ENCODE results near the gene POLG.

POLG gene

DNA sequence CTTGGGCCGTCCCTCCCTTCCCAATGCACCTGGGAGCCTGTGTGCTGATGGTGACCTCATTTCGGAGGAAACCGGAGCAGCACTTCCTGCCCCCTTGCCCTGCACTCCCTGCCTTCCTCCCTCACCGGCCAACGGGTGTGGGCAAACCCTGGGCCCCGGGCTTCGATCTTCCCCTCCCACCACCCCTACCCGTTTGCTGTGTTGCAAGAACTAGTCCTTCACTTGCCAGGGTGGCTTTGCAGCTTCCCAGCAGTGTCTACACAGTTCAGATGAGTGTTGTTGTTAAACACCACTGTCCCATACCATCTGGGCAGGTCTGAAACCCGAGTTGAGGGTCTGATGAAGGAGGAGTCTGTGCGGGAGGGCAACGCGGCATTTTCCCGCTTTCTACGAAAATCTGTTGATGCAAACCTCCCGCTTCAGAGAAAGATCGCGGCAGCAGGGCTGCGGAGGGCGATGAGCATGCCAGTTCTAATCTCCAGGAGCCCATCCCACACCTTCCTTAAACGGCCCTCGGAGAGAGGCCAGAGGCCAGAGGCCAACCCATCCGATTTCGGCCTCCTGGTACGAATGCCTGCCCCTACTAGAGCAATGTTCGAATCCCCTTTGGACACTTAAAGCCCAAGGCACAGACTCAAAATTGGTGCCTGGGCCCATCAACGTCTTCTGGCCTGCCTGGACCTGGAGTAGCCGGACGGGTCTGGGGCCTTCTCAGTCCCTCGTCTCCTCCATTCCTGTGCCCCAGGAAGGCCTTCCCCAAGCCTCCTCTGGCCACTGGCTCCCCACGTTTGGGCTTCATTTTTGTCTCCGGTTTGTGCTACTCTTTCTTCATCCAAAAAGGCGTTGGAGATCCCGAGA, 35.7 kb upstream of the POLG start:
- no peak for DNase-seq

- no peak for DNase-seq
Measured at GRCh38 chr15:89369341-89369947, 34.8 kb upstream of the POLG start.

DNA sequence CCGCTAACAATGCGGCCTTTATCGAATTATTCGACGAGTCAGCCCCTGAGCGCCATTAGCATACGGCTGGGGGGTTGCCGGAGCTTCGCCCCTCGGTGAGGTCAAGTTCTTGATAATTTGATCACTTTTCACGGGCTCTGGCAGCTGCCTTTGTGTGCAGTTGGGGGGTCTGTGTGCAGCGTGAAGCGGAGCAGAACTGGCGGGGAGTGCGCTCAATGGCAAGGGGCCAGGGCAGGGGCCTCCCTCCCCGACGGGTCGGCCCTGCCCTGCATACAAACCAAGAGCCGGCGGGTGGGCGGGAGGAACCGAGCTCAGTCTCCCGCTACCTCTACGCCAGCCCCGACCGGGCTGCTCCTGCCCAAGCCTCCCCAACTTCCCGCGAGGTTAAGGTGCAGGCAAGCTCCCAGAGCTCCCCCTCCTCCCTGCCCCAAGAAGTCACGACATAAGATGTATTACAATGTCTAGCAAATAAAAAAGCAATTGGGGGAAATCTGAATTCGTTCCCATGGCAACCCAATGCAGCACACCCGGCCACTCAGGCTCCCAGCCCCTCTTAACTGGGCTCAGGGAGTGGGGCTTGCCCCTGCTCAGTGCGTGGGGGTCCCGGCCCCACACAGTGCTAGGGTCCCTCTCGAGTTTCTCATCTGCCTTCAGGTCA, 34.1 kb upstream of the POLG start:
- no peak for DNase-seq

DNA sequence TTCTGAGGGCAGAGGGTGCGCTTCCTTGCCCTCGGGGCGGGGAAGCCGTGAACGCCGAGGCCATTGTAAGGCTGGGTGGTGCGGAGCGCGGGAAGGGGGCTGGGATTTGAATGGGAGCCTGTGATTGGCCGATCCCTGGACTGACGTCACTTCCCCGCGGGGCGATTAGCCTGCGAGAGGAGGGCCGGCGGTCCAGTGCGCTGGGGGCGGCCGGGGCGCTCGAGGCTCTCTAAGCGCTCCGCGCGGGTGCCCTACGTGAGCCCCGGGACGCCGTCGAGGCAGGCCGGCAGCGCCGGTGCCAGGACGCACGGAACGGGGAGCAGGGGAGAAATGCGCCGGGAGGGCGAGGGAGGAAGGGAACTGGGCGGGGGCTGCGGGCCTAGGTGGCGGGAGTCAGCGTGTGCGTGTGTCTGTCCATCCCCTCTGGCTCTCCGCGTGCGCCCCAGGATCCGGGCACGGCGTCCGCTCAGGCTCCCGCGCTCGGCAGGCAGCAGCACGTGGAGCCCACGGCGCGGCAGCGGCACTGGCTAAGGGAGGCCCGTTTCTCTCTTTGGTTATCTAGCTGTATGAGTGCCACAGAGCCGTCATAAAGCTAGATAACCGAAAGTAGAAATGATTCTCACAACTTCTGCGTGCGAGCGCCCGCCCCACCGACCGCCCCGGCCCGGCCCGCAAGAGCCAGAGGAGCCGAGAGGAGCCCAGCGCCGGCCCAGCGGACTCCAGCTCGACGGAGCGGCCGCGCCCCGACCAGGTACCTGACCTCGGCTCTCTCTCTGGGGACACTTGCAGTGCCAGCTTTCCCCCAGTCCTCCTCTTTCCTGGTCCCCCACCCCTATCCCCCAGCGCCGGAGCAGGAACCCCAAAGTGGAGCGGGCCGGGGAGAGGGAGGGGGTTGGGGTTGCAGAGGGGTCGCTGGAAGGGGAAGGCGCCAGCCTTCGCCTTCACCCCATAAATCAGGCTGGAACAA, 33.1 kb upstream of the POLG start:
- no peak for DNase-seq

- no peak for DNase-seq
Measured at GRCh38 chr15:89366656-89367393, 32.2 kb upstream of the POLG start.

DNA sequence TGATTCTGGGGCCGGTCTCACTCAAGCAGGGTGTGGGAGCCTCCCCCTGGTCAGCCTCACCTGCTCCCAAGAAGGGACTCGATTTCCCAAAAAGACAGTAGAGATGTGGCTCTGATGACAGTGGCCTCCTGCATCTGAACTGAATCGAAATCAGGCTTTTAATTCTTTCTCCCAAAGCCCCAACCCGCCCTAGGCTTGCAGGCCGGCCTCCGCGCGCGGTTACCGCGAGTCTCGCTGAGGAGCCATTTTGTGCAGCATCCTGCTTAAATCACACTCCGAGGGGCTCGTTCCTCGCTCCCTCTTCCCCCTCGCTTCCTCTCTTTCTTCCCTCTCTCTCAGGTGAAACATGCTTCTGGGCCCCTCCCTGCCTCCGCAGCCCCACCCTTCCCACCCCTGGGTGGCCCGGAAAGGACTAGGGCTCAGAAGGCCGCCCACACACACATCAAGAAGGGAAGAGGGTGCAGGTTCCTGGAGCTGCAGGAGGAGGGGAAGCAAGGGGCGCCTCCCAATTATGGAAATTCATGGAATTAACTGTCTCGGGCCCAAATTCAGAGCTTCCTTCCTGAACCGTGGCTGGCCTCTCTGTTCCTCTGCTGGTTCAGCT, 30.9 kb upstream of the POLG start:
- no peak for DNase-seq

DNA sequence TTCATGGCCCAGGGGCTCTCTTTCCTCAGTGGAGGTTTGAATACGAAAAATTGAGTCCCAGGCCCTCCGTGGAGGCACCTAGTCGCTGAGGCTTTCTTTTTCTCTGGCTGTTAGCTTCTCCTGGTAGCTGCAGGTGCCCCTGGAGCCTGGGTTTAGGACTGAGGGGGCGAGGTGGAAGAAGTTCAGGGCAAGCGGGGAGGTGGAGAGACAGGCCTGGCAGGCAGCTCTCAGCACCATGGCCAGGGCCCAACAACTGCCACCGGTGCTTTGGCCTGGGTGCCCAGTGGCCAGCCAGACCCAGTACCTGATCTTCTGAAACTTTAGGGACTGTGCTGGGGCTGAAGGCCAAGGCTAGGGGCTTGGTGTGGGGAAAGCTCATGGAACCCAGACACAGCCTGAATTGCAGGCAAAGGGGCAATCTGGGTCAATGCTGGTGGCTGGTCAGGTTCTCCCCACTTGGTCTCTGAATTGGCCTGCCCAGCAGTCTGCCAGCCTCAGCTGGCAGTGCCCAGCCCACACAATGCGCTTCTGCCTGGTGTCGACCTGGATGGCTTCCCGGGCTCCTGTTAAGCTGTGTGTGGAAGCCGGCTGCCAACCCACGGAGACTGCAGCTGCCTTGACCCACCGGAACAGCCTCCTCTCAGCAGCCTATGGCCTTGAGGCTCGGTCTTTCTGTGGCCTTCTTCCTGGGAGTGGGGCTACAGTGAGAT, 30.3 kb upstream of the POLG start:
- DNase-seq, result no peak

DNA sequence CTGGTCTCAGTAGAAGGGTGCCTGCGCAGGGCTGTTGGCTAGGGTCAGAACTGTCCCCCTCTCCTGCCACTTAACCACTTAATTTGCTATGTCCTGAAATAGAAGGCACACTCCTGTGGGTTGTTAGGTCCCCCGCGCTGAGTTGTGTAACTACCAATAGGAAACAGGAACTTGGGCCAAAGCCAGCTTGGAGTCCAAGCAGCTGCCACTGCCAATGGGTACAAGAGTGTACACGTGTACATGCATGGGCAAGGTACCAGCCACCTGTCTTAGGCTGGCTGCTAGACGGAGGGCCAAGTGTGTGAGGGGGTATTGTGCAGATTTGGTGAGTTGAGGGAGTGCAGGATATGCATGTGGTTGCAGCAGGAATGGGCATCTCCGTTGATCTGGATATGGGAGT, 29.7 kb upstream of the POLG start:
- peak; percentile 24 for DNase-seq

GRCh38 chr15:89363770-89364169, 29.1 kb upstream of the POLG start:
- DNase-seq, result no peak

GRCh38 chr15:89363133-89363532, 28.5 kb upstream of the POLG start:
- no peak for DNase-seq

- no peak for DNase-seq
Measured at GRCh38 chr15:89362203-89363101, 27.8 kb upstream of the POLG start.

- DNase-seq, result peak; percentile 14
Measured at GRCh38 chr15:89361451-89362202, 27.0 kb upstream of the POLG start.

- no peak for DNase-seq
Measured at GRCh38 chr15:89360294-89360971, 25.8 kb upstream of the POLG start.

GRCh38 chr15:89359471-89360293, 25.1 kb upstream of the POLG start:
- DNase-seq, result no peak

DNA sequence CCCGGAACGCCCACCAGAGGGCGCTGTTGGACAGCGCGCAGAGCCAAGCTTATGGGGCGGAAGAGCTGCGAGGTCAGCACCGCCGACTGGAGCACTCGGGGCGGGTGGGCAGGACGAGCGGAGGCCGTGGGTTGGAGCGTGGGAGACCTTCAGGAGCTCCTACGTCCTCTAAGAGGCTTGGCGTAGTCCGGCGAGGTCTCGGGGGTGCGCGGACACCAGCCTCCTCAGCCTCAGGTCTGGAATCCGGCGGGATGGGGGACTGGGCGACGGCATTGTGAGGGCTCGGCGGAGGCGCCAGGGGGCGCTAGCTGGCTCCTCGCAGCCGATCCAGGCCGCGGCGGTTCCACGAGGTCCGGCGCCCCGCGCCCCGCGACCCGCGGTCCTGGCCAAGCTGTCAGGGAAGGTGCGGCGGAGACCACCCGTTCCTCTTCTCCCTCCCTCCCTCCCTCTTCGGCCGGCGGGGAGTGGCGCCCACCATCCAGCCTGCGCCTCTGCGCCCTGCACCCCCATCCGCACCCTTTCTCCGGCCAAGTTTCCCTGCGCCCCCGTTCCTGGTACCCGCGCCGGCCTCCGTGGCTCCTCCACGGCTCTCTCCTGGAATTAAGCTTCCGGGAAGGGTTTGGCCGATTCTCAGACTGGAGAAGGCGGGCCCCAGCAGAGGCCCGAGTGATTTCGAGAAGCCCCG, 24.3 kb upstream of the POLG start:
- peak; percentile 30 for DNase-seq

DNA sequence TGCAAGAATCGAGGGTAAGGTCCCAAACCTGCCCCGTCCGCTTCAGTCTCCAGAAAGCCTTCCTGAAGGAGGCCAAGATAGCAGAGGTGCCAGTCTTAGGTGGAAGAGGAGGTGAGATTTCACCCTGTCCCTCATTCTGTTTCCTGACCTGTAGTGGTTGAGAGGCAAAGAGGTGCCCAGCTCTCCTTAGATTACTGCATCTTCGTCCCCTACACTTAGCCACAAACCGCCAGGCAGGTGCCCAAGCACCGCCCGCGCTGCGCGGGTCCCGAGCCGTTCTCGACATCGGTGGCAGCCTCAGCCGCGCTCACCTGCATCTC, 23.8 kb upstream of the POLG start:
- no peak for DNase-seq

GRCh38 chr15:89356634-89357298, 22.1 kb upstream of the POLG start:
- no peak for DNase-seq

Measured in DMS 273 treated with DMSO at 0.1 percent for 48 hours (cell line).